IPS DF 19.7 (cell line): ENCODE results near the gene FGD4.
A peak's percentile ranks its signal among the peaks of the same experiment; 100 is the strongest.

ENCODE experiments used
- DNase-seq: peaks from one replicate; pipeline ENCODE4 v3.0.0-alpha.2; 2013; ENCODE audit warnings: low read depth, low spot score

The FGD4 gene

DNA sequence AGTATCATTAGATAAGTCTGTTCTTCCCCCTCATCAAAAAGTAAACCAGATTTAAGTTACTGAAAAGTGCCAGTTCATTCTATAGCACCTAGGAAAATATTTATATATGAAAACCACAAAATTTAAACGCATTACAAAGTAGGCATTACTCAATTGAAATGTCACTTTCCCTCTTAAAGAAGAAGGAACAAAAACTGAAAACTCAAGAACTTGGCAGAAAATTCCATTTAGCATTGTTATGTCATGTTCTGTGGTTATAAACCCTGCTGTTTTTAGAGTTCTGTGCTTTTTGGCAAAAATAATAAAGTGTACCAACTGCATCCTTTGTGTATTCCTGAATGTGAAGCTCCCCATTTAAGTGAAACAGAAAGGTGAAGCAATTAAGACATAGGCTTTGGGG, 3.6 kb downstream of the FGD4 start:
- no peak for DNase-seq

- no peak for DNase-seq
Measured at GRCh38 chr12:32407795-32408194, 8.4 kb downstream of the FGD4 start.

GRCh38 chr12:32413412-32413811, 14.1 kb downstream of the FGD4 start:
- no peak for DNase-seq

- no peak for DNase-seq
Measured at GRCh38 chr12:32418221-32418620, 18.9 kb downstream of the FGD4 start.

- DNase-seq, result no peak
Measured at GRCh38 chr12:32418903-32419519, 19.7 kb downstream of the FGD4 start.

- no peak for DNase-seq
Measured at GRCh38 chr12:32419520-32419960, 20.2 kb downstream of the FGD4 start.

- DNase-seq, result no peak
Measured at GRCh38 chr12:32420356-32420755, 21.0 kb downstream of the FGD4 start.

GRCh38 chr12:32423559-32423958, 24.2 kb downstream of the FGD4 start:
- no peak for DNase-seq

DNA sequence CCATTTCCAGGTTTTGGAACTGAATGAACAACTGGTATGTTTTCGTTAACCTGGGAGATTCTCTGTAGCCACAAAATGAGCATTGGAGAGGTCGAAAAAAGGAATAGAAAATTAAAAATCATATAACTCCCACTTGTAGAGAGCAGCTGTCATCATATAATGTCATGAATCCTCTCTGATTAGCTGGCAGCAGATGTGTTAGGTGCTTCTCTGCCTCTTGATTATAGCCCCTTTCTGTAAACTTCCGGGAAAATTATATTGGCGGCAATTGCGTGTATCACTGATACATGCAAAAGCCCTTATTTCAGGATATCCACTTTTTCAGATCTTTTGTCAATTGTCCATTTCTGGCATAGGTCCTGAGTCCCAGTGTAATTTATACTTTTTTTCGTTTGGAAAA, 31.7 kb downstream of the FGD4 start:
- no peak for DNase-seq

GRCh38 chr12:32435921-32436705, 36.8 kb downstream of the FGD4 start:
- no peak for DNase-seq

GRCh38 chr12:32437095-32437515, 37.7 kb downstream of the FGD4 start:
- no peak for DNase-seq

DNA sequence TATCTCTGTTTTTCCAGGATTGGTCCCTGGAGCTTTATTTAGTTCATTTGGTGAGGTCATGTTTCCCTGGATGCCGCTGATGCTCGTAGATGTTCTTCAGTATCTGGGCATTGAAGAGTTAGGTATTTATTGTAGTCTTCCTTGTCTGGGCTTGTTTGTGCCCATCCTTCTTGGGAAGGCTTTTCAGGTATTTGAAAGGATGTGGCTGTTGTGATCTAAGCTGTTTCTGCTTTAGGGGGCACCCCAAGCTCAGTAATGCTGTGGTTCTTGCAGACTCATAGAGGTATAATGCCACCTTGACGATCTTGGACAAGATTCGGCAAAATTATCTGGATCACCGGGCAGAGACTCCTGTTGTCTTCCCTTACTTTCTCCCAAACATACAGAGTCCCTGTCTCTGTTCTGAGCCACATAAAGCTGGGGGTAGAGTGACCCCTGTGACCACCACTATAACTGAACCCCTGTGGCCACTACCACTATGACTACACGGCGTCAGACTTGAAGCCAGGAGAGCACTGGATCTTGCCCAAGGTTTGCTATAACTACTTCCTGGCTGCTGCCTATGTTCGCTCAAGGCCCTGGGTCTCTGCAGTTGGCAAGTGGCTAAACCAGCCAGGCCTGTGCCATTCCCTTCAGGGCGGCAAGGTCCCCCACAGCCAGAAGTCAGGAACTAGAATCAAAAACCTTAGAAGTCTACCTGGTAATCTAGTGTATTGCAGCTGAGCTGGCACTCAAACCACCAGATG, 40.9 kb downstream of the FGD4 start:
- no peak for DNase-seq

- no peak for DNase-seq
Measured at GRCh38 chr12:32443491-32443890, 44.1 kb downstream of the FGD4 start.

DNA sequence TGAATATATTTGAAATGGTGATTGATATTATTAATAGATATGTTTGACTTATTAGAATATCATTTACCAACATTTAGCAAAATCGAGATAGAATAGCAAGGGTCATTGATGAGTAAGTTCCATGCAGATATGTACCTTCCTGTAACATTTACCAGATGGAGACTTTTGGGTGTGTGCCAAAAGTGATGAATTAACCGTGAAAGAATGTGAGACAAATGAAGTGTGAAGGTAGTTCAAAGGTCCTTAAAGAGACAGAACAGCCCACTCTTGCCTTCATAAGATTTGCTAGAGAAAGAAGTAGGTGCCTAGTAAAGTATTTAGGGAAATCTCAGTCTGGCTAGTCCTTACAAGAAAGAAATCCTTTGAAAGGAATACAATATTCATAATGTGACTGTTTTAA, 45.5 kb downstream of the FGD4 start:
- no peak for DNase-seq

GRCh38 chr12:32445356-32445755, 46.0 kb downstream of the FGD4 start:
- DNase-seq, result no peak

DNA sequence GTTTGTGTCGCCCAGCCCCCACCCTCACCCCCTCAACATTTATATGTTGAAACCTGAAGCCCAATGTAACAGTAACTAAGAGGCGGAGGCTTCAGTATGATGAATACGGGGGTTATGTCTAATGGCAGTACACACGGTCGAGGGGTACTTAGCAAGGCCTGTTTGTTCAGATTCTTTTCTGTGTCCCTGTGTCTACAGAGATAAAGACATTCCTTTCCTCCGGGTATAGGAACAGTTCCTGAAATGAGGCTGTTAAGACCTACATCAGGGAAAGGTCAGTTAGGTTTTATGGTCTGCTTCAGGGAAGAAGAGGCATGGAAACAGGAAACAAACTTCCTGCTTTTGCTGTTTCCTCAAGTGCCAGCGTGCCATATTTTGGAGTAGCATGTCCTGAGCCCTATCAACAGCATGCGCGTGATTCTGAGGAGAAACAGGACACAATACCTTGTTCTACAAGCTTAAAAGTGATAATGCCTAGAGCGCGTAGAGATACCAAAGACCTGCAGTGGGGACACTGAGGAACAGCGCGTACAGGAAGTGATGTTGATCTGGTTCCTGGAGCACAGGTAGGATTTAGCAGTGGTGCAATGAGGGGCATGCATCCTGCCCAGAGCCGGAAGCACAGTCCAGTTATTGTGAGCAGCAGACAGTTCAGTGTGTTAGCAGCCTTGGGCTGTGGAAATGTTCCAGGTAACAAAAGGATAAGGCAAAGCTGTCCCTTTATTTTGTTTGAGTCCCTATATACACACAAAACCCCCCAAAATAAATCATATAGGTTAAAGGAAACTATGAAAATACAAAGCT, 47.2 kb downstream of the FGD4 start:
- no peak for DNase-seq

DNA sequence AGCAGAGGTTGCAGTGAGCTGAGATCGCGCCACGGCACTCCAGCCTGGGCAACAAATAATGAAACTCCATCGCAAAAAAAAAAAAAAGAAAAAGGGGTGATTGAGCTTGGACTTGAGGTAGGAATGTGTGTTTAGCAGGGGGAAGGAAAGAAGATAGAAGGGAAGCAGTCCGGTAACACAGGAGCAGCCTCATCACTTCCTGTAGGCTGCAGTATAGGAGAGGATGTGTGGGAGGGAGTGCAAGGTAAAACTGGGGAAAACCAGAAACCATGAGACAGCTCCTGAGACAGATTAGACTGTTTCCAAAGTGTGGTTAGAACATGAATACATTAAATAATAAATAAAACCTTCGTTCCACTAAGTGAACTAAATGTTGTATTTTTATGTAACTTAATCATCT, 49.2 kb downstream of the FGD4 start:
- no peak for DNase-seq

DNA sequence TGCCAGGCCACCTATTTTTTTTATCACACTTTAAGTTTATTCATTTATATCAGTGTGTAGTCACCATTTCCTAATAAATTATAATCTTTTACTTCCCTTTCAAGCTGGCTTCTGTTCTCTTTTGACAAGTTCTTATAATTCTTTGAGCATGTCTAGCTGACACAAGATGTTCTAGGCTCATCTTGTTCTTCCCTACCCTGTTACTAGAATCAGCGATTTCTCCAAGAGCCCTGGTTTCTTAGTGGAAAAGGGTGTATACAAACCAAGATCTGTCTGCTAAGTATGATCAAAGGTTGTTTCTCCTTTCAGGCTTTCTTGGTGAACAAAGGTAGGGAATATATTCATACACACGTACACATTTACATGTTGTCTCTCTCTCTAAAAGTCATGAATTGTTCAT, 51.0 kb downstream of the FGD4 start:
- DNase-seq, result no peak

- DNase-seq, result no peak
Measured at GRCh38 chr12:32450768-32451167, 51.4 kb downstream of the FGD4 start.

- DNase-seq, result no peak
Measured at GRCh38 chr12:32451816-32452215, 52.5 kb downstream of the FGD4 start.

DNA sequence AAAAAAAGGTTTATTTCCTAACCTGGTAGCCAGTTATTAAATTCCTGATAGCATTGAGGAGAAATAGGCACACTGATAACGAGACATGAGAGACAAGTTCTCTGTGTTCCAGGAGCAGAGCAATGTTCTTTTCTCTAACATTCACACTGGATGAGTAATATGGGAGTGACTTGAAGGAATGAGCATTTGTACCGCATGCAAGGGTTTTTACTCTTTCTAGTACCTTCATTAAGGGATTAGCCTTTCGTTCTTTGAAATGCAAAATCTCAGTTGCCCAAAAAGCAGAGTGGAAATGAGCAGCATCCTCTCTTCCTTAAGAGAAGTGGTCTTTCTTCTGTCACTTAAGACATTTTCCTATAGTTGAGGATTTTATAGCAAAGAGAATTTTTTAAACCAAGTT, 54.7 kb downstream of the FGD4 start:
- peak; percentile 82 for DNase-seq

- DNase-seq, result peak; percentile 59
Measured at GRCh38 chr12:32454866-32455265, 55.5 kb downstream of the FGD4 start.
